T1000 (cell line): ENCODE measurements around the gene FHIP1B.
"Not testable (repeated sequence)": the region's sequence is repeated elsewhere in the genome, so short reads cannot be mapped to it uniquely, and the experiment has no call there.

Experiments used
- DNase-seq: peaks from one replicate; lab custom pipeline; 2025; ENCODE audit warnings: mixed read lengths; lab: John Stamatoyannopoulos, UW

FHIP1B gene

DNA sequence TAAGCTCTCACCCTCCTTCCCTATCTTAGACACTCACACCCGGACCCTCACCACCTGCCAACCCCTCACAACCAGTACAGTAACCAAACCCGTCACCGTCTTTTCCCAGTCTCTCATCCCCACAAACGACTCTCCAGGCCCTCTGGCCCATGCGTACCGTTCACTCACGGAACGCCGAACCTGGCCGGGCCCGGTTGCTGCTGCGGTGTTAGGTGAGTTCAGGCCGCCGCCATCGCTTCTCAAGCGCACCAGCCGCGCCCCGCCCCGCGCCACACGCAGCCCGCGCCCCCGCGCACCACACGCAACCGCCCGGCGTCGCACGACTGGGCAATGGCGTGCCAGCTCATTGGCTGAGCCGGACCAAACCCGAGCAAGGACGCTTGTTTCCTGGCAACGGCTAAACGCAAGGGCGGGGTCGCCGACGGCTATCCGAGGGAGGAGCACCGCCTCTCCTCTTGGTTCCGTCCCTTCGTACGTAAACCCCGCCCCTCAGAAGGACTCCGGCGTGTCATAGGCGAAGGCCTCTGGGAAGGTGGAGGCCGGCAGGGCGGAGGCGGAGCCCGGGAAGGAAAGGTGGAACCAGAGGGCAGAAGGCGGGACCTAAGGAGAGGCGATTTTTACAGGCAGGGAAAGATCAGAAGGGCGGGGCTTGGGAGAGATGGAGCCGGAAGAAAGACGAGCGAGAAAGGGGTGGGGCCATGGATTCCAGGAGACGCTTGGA lies at the start of gene FHIP1B:
Gene FHIP1B, minus strand, starts transcription at position 250 of the 721 bp plus-strand sequence. CDS start 10,120 bp downstream, outside the sequence.
- peak; percentile 98 for DNase-seq

- no peak for DNase-seq
These were observed 49.1 kb upstream of the FHIP1B start for GRCh38 chr11:6283453-6284023.

DNA sequence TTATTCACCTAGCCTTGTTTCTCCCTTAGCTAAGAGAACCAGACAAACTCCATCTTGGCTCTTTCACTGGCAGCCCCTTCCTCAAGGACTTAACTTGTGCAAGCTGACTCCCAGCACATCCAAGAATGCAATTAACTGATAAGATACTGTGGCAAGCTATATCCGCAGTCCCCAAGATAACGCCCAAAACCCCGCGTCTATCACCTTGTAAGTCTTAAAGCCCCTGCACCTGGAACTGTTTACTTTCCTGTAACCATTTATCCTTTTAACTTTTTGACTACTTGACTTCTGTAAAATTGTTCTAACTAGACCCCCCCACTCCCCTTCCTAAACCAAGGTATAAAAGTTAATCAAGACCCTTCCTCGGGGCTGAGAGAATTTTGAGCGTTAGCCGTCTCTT lies 46.4 kb upstream of the FHIP1B start:
- not testable (repeated sequence) for DNase-seq

DNA sequence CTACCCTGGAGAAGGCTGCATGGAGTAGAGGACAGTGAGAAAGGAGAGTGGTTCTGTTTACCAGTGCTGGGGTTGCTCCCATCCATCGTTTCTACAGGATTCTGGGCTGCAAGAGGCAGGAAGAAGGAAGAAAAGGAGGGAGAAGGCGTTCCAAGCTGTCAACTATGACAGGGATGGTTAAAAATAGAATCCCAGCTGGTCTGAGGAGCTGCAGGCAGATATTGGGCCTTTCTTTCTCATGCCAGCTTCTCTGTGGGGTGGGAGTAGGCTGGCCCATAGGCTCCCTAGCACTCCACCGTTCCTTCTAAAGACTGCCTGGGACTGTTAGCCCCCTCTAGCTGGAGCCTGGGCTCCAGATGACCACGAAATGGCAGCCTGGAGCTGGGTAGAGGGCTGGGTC lies 38.8 kb upstream of the FHIP1B start:
- DNase-seq: no peak

DNA sequence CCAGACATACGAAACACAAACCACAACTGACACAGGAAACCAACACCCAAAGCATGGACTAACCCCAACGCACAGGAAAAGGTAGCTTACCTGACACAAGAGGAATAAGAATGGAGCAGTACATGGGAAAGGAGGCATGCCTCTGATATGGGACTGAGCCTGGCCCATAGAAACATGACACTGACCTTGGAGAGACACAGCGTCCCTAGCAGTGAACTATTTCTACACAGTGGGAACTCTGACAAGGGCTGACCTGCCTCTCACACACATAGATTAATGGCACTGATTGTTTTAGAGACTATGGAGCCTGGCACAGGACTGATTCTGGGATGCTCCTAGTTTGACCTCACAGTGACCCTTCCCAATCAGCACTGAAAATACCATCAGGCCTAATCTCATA lies 37.2 kb upstream of the FHIP1B start:
- no peak for DNase-seq

GRCh38 chr11:6270584-6271246 lies 36.3 kb upstream of the FHIP1B start:
- DNase-seq: no peak

DNA sequence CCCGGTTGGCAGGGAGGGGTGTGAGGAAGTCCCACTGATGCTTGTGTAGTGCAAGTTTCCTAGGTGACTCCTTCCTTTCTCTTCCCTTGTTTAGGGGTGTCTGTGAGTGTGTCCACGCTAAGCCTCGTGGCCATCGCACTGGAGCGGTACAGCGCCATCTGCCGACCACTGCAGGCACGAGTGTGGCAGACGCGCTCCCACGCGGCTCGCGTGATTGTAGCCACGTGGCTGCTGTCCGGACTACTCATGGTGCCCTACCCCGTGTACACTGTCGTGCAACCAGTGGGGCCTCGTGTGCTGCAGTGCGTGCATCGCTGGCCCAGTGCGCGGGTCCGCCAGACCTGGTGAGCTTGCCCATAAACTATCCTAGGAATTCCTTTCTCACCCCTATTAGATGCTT lies 35.6 kb upstream of the FHIP1B start:
- DNase-seq: no peak

- DNase-seq: no peak
These were observed 34.4 kb upstream of the FHIP1B start for GRCh38 chr11:6268820-6269219.

- no peak for DNase-seq
These were observed 29.2 kb upstream of the FHIP1B start for GRCh38 chr11:6263662-6264061.

- DNase-seq: no peak
These were observed 25.8 kb upstream of the FHIP1B start for GRCh38 chr11:6260207-6260726.

- DNase-seq: no peak
These were observed 24.2 kb upstream of the FHIP1B start for GRCh38 chr11:6258571-6259081.

- DNase-seq: no peak
These were observed 23.7 kb upstream of the FHIP1B start for GRCh38 chr11:6258141-6258540.

DNA sequence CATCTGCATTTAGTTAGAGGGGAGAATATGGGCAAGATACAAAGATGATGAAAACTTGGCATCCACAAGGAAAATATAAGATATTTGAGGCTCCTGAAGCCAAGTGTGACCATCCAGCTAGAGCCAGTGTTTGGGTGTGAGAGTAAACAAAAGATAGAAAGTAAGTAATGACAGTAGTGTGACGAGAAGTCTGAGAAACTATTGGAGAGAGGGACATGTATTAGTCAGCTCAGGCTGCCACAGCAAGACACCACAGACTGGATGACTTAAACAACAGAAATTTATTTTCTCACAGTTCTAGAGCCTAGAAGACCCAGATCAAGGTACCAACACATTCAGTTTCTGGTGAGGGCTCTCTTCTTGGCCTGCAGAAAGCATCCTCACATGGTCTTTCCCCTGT lies 18.8 kb upstream of the FHIP1B start:
- no peak for DNase-seq

DNA sequence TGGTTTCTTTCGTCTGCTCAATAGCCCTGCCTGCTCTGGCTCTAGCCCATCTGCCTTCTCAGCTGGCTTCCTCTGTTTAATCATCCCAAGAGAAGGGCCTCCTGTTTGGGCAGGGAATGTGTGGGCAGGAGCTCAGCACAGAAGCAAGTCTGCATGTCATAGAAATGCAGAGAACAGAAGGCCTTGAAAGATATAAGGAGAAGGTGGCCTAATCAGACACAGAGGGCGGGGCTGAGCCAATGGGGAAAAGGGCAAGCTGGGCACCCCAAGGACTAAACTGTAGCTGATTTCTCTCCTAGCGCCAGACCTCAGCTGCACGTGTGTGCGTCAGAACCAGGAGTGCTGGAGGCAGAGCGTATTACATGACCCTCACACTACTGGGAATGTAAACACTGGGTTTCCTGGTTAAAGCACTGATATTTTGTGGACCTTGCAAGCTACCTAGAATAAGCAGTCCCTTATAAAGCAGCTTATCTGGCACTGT lies 17.6 kb upstream of the FHIP1B start:
- DNase-seq: no peak

DNA sequence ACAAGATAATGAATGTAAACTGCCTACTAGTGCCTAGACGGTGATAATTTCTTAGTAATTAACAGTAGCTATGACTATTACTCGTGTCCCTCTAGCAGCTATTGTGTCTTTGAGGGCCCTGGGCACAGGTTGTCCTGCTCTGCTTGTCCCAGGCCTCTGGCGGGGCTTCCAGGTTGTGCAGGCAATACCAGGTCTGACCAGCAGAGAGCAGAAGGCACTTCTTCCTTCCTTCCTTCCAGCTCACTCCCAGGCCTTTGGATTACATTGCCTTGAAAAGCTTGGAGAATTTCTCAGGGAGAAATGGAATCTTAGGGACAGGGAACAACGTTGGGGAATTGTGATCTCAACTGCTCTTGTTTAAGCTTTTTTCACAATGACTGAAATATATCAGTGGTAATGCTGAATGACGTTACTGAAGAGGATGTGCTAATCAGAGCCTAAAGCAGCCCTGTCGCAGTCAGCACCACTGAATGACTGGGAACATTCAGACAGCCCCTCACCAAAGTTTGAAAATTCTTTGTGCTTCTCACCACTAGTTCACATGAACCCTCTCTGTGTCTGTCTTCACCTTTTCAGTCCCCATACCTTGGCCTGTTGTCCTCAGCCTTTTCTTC lies 16.8 kb upstream of the FHIP1B start:
- DNase-seq: no peak

- DNase-seq: peak; percentile 9
These were observed 15.5 kb upstream of the FHIP1B start for GRCh38 chr11:6249770-6250555.

- not testable (repeated sequence) for DNase-seq
These were observed 14.5 kb upstream of the FHIP1B start for GRCh38 chr11:6248897-6249296.

- DNase-seq: no peak
These were observed 13.8 kb upstream of the FHIP1B start for GRCh38 chr11:6248248-6248647.

- no peak for DNase-seq
These were observed 11.1 kb upstream of the FHIP1B start for GRCh38 chr11:6245536-6245935.

DNA sequence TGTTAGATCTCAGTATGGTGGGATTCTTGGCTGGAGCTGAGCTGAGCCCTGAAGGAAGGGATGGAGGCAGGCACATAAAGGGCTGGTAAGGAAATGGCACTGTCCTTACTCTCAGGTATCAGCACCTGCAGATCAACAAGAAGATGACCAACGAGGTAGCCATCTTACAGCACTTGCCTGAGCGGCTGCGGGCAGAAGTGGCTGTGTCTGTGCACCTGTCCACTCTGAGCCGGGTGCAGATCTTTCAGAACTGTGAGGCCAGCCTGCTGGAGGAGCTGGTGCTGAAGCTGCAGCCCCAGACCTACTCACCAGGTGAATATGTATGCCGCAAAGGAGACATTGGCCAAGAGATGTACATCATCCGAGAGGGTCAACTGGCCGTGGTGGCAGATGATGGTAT lies 6.9 kb upstream of the FHIP1B start:
- DNase-seq: no peak

GRCh38 chr11:6240781-6241180 lies 6.3 kb upstream of the FHIP1B start:
- no peak for DNase-seq
